NCI-H187 treated with DMSO at 0.1 percent for 48 hours (cell line): Measurements from ENCODE around the gene CAVIN3.

Experiments
- DNase-seq: peaks from one replicate; lab custom pipeline; 2025; lab: John Stamatoyannopoulos, UW

The CAVIN3 gene

GRCh38 chr11:6270584-6271246 lies 49.6 kb downstream of the CAVIN3 start:
- no peak for DNase-seq

- no peak for DNase-seq
These were observed 50.3 kb downstream of the CAVIN3 start for GRCh38 chr11:6269994-6270393.
